ENCODE data around the gene TNS3. TPM values are rescaled to one million over a fixed set of nuclear protein-coding genes. Genes with fewer than 3 reads are reported as not detected.

The TNS3 gene
- total and polyA plus RNA-seq, 9 of the 15 experiments (the other 6 are each of a cell fraction or from before 2014, with no cell fraction given): 0.20 TPM; not detected in 8

DNA sequence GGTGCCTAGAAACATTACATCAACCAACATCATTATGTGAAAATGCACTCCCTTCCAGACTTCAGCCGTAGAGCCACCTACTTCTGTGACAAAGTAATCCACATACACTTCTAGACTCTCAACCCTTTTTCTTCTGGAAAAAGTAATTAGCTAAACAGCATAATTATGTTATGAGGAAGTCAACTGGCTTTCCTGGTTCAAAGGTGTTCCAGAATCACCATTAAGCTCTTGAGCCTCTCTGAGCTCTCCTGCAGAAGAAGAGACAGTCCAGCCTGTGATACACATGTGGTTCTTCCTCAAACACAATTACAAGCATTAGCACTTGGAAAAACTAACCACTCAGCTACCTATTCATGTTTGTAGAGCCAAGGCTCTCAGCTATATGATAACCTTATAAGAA, 52.5 kb downstream of the TNS3 start:
- Histone ChIP-seq H3K79me2 (ENCODE audit: control insufficient read depth, insufficient read depth, low read length) (no peaks in the 10 kb centered on the region), H3K4me2 (ENCODE audit: insufficient read depth, low read length) (no peak overlapping the region), H3K9me1 (ENCODE audit: control insufficient read depth, insufficient read depth, low read length) (no peaks in the 10 kb centered on the region), H3K4me1 (replicated peaks in 1 of 2; ENCODE audit: control insufficient read depth in 2 of 2, insufficient read depth in 2 of 2, low read length in 2 of 2) (no peaks in the 10 kb centered on the region), H3K9me3 (replicated peaks; ENCODE audit: control insufficient read depth, insufficient read depth, low read depth, low read length) (no peaks in the 10 kb centered on the region), H3K9ac (ENCODE audit: insufficient read depth in 1 of 2, low read depth in 2 of 2, low read length in 2 of 2) (no peak overlapping the region), H4K20me1 (replicated peaks; ENCODE audit: control insufficient read depth, insufficient read depth, low read length) (no peaks in the 10 kb centered on the region), H3K4me3 (no peak overlapping the region), H3K27me3 (ENCODE audit: control insufficient read depth in 2 of 2, insufficient read depth in 2 of 2, low read length in 2 of 2) (peaks cover 6 to 29% of the 10 kb centered on the region in 2 experiments; a peak in 4 of 5 replicates), H3K36me3 (ENCODE audit: control insufficient read depth, insufficient read depth, low read length) (no peaks in the 10 kb centered on the region), H3K27ac (ENCODE audit: extremely low read depth, low read depth, low read length) (no peak overlapping the region), H2AFZ (ENCODE audit: low read depth, low read length) (no peak overlapping the region)
- FAIRE-seq: no peak
- intact Hi-C loops (cut with micrococcal nuclease): no loop called here
- TF ChIP-seq, protein P1, sequence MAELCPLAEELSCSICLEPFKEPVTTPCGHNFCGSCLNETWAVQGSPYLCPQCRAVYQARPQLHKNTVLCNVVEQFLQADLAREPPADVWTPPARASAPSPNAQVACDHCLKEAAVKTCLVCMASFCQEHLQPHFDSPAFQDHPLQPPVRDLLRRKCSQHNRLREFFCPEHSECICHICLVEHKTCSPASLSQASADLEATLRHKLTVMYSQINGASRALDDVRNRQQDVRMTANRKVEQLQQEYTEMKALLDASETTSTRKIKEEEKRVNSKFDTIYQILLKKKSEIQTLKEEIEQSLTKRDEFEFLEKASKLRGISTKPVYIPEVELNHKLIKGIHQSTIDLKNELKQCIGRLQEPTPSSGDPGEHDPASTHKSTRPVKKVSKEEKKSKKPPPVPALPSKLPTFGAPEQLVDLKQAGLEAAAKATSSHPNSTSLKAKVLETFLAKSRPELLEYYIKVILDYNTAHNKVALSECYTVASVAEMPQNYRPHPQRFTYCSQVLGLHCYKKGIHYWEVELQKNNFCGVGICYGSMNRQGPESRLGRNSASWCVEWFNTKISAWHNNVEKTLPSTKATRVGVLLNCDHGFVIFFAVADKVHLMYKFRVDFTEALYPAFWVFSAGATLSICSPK (IDR thresholded peaks at IDR 0.05; ENCODE audit: borderline replicate concordance): no peak
- TF ChIP-seq KDM4B (IDR thresholded peaks at IDR 0.05; ENCODE audit: borderline replicate concordance in 2 of 2, low read depth in 1 of 2) (no peak), LCOR (CRISPR knock-in tag; IDR thresholded peaks at IDR 0.05) (no peak), SMARCB1 (IDR thresholded peaks at IDR 0.05; ENCODE audit: insufficient read length, low read depth) (no peak), SIN3A (IDR thresholded peaks at IDR 0.05; ENCODE audit: borderline replicate concordance in 2 of 2, control insufficient read depth in 1 of 2, low read depth in 2 of 2, low read length in 2 of 2) (no peak), SMARCC2 (IDR thresholded peaks at IDR 0.05; ENCODE audit: low read depth) (no peak), ZKSCAN3 (CRISPR knock-in tag; IDR thresholded peaks at IDR 0.05) (no peak), XRCC3 (IDR thresholded peaks at IDR 0.05) (no peak), HOXB6 (CRISPR knock-in tag; IDR thresholded peaks at IDR 0.05; ENCODE audit: borderline replicate concordance) (no peak)
- TF ChIP-seq, protein P2, sequence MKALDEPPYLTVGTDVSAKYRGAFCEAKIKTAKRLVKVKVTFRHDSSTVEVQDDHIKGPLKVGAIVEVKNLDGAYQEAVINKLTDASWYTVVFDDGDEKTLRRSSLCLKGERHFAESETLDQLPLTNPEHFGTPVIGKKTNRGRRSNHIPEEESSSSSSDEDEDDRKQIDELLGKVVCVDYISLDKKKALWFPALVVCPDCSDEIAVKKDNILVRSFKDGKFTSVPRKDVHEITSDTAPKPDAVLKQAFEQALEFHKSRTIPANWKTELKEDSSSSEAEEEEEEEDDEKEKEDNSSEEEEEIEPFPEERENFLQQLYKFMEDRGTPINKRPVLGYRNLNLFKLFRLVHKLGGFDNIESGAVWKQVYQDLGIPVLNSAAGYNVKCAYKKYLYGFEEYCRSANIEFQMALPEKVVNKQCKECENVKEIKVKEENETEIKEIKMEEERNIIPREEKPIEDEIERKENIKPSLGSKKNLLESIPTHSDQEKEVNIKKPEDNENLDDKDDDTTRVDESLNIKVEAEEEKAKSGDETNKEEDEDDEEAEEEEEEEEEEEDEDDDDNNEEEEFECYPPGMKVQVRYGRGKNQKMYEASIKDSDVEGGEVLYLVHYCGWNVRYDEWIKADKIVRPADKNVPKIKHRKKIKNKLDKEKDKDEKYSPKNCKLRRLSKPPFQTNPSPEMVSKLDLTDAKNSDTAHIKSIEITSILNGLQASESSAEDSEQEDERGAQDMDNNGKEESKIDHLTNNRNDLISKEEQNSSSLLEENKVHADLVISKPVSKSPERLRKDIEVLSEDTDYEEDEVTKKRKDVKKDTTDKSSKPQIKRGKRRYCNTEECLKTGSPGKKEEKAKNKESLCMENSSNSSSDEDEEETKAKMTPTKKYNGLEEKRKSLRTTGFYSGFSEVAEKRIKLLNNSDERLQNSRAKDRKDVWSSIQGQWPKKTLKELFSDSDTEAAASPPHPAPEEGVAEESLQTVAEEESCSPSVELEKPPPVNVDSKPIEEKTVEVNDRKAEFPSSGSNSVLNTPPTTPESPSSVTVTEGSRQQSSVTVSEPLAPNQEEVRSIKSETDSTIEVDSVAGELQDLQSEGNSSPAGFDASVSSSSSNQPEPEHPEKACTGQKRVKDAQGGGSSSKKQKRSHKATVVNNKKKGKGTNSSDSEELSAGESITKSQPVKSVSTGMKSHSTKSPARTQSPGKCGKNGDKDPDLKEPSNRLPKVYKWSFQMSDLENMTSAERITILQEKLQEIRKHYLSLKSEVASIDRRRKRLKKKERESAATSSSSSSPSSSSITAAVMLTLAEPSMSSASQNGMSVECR (CRISPR knock-in tag; IDR thresholded peaks at IDR 0.05): no peak
- TF ChIP-seq, protein P3, sequence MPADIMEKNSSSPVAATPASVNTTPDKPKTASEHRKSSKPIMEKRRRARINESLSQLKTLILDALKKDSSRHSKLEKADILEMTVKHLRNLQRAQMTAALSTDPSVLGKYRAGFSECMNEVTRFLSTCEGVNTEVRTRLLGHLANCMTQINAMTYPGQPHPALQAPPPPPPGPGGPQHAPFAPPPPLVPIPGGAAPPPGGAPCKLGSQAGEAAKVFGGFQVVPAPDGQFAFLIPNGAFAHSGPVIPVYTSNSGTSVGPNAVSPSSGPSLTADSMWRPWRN (IDR thresholded peaks at IDR 0.05; ENCODE audit: low read depth): no peak
- TF ChIP-seq, protein P4, sequence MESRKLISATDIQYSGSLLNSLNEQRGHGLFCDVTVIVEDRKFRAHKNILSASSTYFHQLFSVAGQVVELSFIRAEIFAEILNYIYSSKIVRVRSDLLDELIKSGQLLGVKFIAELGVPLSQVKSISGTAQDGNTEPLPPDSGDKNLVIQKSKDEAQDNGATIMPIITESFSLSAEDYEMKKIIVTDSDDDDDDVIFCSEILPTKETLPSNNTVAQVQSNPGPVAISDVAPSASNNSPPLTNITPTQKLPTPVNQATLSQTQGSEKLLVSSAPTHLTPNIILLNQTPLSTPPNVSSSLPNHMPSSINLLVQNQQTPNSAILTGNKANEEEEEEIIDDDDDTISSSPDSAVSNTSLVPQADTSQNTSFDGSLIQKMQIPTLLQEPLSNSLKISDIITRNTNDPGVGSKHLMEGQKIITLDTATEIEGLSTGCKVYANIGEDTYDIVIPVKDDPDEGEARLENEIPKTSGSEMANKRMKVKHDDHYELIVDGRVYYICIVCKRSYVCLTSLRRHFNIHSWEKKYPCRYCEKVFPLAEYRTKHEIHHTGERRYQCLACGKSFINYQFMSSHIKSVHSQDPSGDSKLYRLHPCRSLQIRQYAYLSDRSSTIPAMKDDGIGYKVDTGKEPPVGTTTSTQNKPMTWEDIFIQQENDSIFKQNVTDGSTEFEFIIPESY (CRISPR knock-in tag; IDR thresholded peaks at IDR 0.05): no peak
- DNase-seq (ENCODE audit: extremely low read depth in 1 of 4, low spot score in 3 of 4): no peak
- in situ Hi-C loops (cut with MboI): no loop called here
- no peak for ATAC-seq
- BruUV-seq (replicated peaks): no TSS peak
- WGBS (ENCODE audit: insufficient coverage, low coverage, missing lambda C conversion rate): 0% methylated on average over 1 of the region's 1 CpG
- CTCF ChIA-PET (ENCODE audit: low intra/inter-chr PET ratio): no interaction called here
- POLR2A ChIA-PET: no interaction called here
